ENCODE measurements around the gene CPLX4.

GRCh38 chr18:59269563-59270119 lies 48.8 kb downstream of the CPLX4 start:
- TF ChIP-seq POLR2AphosphoS5 (IDR thresholded peaks at IDR 0.05; ENCODE audit: low read depth, low read length) (no peak), SPI1 (IDR thresholded peaks at IDR 0.05; ENCODE audit: low read depth, low read length) (no peak), POLR2A (IDR thresholded peaks at IDR 0.05; ENCODE audit: low read depth, low read length) (no peak)

Data from GM12891 (cell line).